Adrenal gland (tissue), 12 donors: ENCODE measurements around the gene TMEM114. TPM values are rescaled to one million over a fixed set of nuclear protein-coding genes. Genes with fewer than 3 reads are reported as not detected.

Experiments used
- DNase-seq, 7 donors: peaks; one replicate each; pipeline ENCODE4 v3.0.0-alpha.2; 2019 to 2020
- H3K27ac ChIP-seq, 5 donors: fragments of 200-600 bp; sonication (generic) in 4 of 5; 1 replicate in 3 of 5; 2 replicates in 2 of 5; pipeline versions ENCODE4 v1.5.1 to v1.8.0; 2016 to 2020; ENCODE audit warnings: mild to moderate bottlenecking in 1 of 5
- H3K27me3 ChIP-seq: fragments of 200-600 bp; 2 replicates; pipeline ENCODE4 v1.8.0; 2021
- H3K36me3 ChIP-seq, 2 donors: fragments of 200-600 bp; replicated peaks in 1 of 2; 1 replicate in 1 of 2; 2 replicates in 1 of 2; pipeline versions ENCODE4 v1.5.1 to v1.8.0; 2018 to 2022
- H3K4me1 ChIP-seq, 2 donors: fragments of 200-600 bp; replicated peaks in 1 of 2; 1 replicate in 1 of 2; 2 replicates in 1 of 2; pipeline versions ENCODE4 v1.5.1 to v1.8.0; 2018 to 2021
- H3K4me3 ChIP-seq, 4 donors: fragments of 200-600 bp; sonication (generic) in 3 of 4; one replicate each; pipeline ENCODE4 v1.5.1; 2016 to 2018
- H3K9me3 ChIP-seq, 3 donors: fragments of 200-600 bp; sonication (generic) in 1 of 3; replicated peaks in 1 of 3; 1 replicate in 2 of 3; 2 replicates in 1 of 3; pipeline versions ENCODE4 v1.5.1 to v1.8.0; 2016 to 2021
- POLR2A ChIP-seq, 2 donors: fragments of 450-650 bp; IDR thresholded peaks; one replicate each; pipeline ENCODE4 v1.6.1; 2017; ENCODE audit warnings: antibody characterized with exemption in 2 of 2, mild to moderate bottlenecking in 2 of 2, moderate library complexity in 1 of 2
- WGBS, 4 donors: extraction: QIAGEN DNeasy Blood & Tissue Kit in 2 of 4; methylation state at CpG; one replicate each; pipeline versions ENCODE4 v1.1.5 to v1.1.7; 2013 to 2017; 5-methylcytosine and 5-hydroxymethylcytosine counted together
- intact Hi-C, 2 donors: fragments of 100-400 bp; cut with DNase I; formaldehyde crosslinking; loops; one replicate each; pipeline versions ENCODE4 v1.14.1 to v1.15.0; 2022 to 2023
- polyA plus RNA-seq, 3 donors: library from polyadenylated mRNA; stranded (reverse); fragments of 200-250 nt in 2 of 3; fragments of 350-450 nt in 1 of 3; fragmentation: Illumina TruSeq in 1 of 3; extraction: RNeasy Lipid Tissue Mini Kit (QIAGEN cat#74804) in 1 of 3; gene quantifications; one replicate each; pipeline ENCODE4 v1.2.3, GENCODE V29; 2013 to 2014
- total RNA-seq, 9 donors: library from RNA; depleted of rRNA in 4 of 9; stranded (reverse); fragments of >200 nt in 4 of 9; fragments of 120-200 nt in 1 of 9; fragmentation: NEBNext Ultra II Directional in 1 of 9; extraction: Animal tissue kit (Norgen Biotek cat#: 25700) in 1 of 9; gene quantifications; one replicate each; pipeline versions ENCODE4 v1.1.0 to v1.2.4, GENCODE V29; 2013 to 2023
- TF ChIP-seq, protein P1 (sequence below), 6 experiments: fragments of 450-650 bp in 4 of 6; fragments of 200-600 bp in 2 of 6; sonication (generic) in 1 of 6; IDR thresholded peaks; 1 replicate in 5 of 6; 2 replicates in 1 of 6; pipeline versions ENCODE4 v1.5.1 to v1.8.0; 2016 to 2021; ENCODE audit warnings: antibody characterized with exemption in 6 of 6, mild to moderate bottlenecking in 2 of 6, moderate library complexity in 1 of 6
- donor health status: healthy with polysubstance abuse.
- donor health status: Bipolar disorder and iron deficiency.
- donor health status: DM: yes; HTN: yes; CAD: no.
- donor health status: DM: no; HTN: no; CAD: no.
- donor health status: DM: no; HTN: no; CAD: no.
- donor health status: DM: yes; HTN: yes; CAD: no.

Gene TMEM114
- total and polyA plus RNA-seq, 12 donors: 0.24 to 1.1 TPM; not detected in 10

DNA sequence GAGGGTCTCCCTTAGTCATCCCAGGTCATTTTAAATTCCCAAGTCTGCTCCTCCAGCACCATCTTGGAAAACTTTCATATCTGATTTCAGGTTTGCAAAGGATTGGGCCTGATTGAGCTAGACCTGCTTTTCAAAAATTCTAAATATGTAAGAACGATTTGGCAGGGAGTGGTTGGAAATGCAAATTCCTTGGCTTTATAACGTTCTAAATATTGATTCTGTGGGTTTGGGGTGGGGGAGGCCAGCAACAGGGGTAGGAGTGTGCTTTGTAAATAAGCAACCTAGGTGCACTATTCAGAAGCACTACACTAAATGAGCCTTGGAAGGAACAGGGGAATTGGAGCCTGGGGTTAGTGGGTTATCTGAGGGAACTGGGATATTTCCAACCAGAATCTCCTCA is 47.9 kb downstream of the TMEM114 start:
- 28 to 55% (median 47%) methylated on average over 2 of the region's 2 CpGs for WGBS, 4 donors
- H3K4me1 ChIP-seq: no peaks in the 10 kb centered on the region
- no peaks in the 10 kb centered on the region for H3K27me3 ChIP-seq
- no peak overlapping the region for H3K27ac ChIP-seq
- TF ChIP-seq POLR2A (IDR thresholded peaks at IDR 0.05): no peak
- TF ChIP-seq, protein P1, sequence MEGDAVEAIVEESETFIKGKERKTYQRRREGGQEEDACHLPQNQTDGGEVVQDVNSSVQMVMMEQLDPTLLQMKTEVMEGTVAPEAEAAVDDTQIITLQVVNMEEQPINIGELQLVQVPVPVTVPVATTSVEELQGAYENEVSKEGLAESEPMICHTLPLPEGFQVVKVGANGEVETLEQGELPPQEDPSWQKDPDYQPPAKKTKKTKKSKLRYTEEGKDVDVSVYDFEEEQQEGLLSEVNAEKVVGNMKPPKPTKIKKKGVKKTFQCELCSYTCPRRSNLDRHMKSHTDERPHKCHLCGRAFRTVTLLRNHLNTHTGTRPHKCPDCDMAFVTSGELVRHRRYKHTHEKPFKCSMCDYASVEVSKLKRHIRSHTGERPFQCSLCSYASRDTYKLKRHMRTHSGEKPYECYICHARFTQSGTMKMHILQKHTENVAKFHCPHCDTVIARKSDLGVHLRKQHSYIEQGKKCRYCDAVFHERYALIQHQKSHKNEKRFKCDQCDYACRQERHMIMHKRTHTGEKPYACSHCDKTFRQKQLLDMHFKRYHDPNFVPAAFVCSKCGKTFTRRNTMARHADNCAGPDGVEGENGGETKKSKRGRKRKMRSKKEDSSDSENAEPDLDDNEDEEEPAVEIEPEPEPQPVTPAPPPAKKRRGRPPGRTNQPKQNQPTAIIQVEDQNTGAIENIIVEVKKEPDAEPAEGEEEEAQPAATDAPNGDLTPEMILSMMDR (IDR thresholded peaks at IDR 0.05): no peak
- DNase-seq: no peak
- intact Hi-C loops: no loop called here
- H3K9me3 ChIP-seq: no peaks in the 10 kb centered on the region
- H3K36me3 ChIP-seq: no peaks in the 10 kb centered on the region
- no peak overlapping the region for H3K4me3 ChIP-seq

DNA sequence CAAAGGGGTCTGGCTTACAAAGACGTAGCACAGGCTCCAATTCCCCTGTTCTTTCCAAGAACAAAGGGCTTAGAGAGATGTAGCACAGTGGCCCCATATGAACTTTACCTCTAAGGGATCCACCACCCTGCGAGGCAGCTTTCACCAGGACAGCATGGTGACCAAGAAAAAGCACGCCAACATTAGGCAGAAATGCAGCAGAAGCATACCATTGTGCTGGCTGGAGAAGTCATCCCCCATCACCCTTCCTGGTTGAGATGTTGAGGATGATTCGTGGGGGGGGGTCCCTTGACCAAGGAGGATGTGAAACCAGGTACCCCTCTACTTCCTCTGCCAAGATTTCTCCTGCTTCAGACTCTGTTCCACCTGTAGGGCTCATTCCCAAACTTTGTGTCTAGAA is 48.4 kb downstream of the TMEM114 start:
- TF ChIP-seq POLR2A (IDR thresholded peaks at IDR 0.05): no peak
- TF ChIP-seq, protein P1 (IDR thresholded peaks at IDR 0.05): no peak
- H3K27me3 ChIP-seq: no peaks in the 10 kb centered on the region
- 54 to 67% (median 59%) methylated on average over 3 to 4 of the region's 4 CpGs for WGBS, 4 donors
- no peaks in the 10 kb centered on the region for H3K36me3 ChIP-seq
- no peaks in the 10 kb centered on the region for H3K9me3 ChIP-seq
- no peak overlapping the region for H3K4me3 ChIP-seq
- H3K4me1 ChIP-seq: no peaks in the 10 kb centered on the region
- DNase-seq: no peak
- H3K27ac ChIP-seq: no peak overlapping the region
- intact Hi-C loops: no loop called here

DNA sequence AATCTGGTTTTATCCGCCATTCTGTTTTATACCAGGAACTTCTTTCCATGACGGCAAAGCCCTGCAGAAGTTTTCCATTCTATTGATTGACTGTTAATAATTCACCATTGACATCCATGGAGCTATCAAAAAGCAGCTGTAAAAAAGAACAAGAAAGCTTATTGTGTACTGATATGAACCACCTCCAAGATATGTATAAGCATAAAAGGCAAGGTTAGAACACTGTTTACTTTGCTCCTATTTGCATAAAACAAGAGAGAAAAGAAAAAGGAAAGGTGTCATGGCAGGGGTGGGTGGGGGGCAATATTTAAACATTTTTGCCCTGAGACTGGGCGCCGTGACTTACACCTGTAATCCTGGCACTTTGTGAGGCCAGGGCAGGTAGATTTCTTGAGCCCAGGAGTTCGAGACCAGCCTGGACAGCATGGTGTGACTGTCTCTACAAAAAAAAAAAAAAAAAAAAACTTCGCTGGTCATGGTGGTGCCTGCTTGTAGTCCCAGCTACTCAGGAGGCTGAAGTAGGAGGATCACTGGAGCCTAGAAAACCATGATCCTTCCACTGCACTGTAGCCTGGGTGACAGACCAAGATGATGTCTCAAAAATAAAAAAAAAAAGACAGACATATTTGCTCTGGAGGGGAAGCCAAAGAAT is 52.5 kb downstream of the TMEM114 start:
- TF ChIP-seq, protein P1 (IDR thresholded peaks at IDR 0.05): no peak
- no peak for TF ChIP-seq POLR2A (IDR thresholded peaks at IDR 0.05)
- 74 to 82% (median 77%) methylated on average over 6 of the region's 6 CpGs for WGBS, 4 donors
- intact Hi-C loops: no loop called here

DNA sequence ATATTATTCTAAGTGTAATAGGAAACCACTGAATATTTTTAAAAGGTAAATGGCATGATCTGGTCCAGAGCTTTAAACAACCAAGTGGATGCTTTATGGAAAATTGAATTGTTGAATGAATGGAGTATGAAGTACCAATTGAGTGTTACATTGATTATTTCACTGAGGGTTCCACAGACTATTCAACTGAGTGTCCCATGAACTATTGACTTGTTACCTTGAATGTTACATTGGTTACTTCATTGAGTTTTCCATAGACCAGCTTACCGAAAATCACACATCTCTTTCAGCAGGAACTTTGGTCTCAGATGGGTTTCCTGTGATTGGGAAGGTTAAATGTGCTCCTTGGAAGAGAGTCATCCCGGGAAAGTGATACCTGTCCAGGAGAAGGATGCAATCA is 56.8 kb downstream of the TMEM114 start:
- H3K9me3 ChIP-seq: no peaks in the 10 kb centered on the region
- intact Hi-C loops: no loop called here
- TF ChIP-seq, protein P1 (IDR thresholded peaks at IDR 0.05): no peak
- no peak for TF ChIP-seq POLR2A (IDR thresholded peaks at IDR 0.05)
- H3K4me3 ChIP-seq: no peak overlapping the region
- 83 to 100% (median 86%) methylated on average over 1 to 2 of the region's 2 CpGs for WGBS, 4 donors
- H3K27ac ChIP-seq: no peak overlapping the region
- no peaks in the 10 kb centered on the region for H3K4me1 ChIP-seq
- H3K27me3 ChIP-seq: no peaks in the 10 kb centered on the region
- H3K36me3 ChIP-seq: no peaks in the 10 kb centered on the region
- DNase-seq: no peak

More for the DNA sequence above, 52.5 kb downstream of the TMEM114 start:
- Histone ChIP-seq H3K9me3 (no peaks in the 10 kb centered on the region), H3K27me3 (no peaks in the 10 kb centered on the region), H3K36me3 (no peaks in the 10 kb centered on the region), H3K4me1 (no peaks in the 10 kb centered on the region), H3K4me3 (no peak overlapping the region), H3K27ac (no peak overlapping the region)
- DNase-seq: no peak
